Ectodermal cell (in vitro differentiated cells): ENCODE data around the gene SLC22A7.

Source experiments
- H3K27ac ChIP-seq: 2 replicates; pipeline ENCODE4 v1.7.0; 2013; ENCODE audit warnings: mild to moderate bottlenecking, low read depth, low read length; ENCODE audit not compliant: insufficient read depth, poor library complexity, severe bottlenecking
- H3K27me3 ChIP-seq: 2 replicates; pipeline ENCODE4 v1.7.0; 2013; ENCODE audit warnings: mild to moderate bottlenecking, low read length; ENCODE audit not compliant: insufficient read depth, control insufficient read depth, poor library complexity, severe bottlenecking
- H3K36me3 ChIP-seq: one replicate; pipeline ENCODE4 v1.7.0; 2013; ENCODE audit warnings: low read length; ENCODE audit not compliant: control insufficient read depth, insufficient read depth
- H3K4me1 ChIP-seq: one replicate; pipeline ENCODE4 v1.7.0; 2013; ENCODE audit warnings: low read length; ENCODE audit not compliant: control insufficient read depth, insufficient read depth
- H3K4me3 ChIP-seq: 2 replicates; pipeline ENCODE4 v1.7.0; 2013; ENCODE audit warnings: low read depth, low read length, control low read depth; ENCODE audit not compliant: insufficient read depth
- H3K9me3 ChIP-seq: 2 replicates; pipeline ENCODE4 v1.7.0; 2013; ENCODE audit warnings: mild to moderate bottlenecking, low read length, moderate library complexity; ENCODE audit not compliant: control insufficient read depth
- WGBS, 2 experiments: methylation state at CpG; one replicate each; pipeline ENCODE4 v1.1.7; 2013; ENCODE audit warnings: missing lambda C conversion rate in 2 of 2; 5-methylcytosine and 5-hydroxymethylcytosine counted together

Gene SLC22A7

DNA sequence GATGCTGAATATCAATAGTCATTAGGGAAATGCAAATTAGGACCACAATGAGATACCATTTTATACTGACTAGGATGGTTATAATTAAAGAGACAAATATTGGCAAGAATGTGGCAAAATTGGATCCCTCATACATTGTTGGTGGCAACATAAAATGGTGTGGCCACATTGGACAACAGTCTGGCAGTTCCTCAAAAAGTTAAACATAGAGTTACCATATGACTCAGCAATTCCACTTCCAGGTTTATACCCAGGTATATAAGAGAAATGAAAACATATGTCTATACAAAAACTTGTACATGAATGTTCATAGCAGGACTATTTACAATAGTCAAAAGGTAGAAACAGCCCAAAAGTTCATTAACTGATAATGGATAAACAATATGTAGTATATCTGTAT lies 12.6 kb downstream of the SLC22A7 start:
- Histone ChIP-seq H3K27ac (no peak overlapping the region), H3K4me1 (no peaks in the 10 kb centered on the region), H3K9me3 (no peaks in the 10 kb centered on the region), H3K36me3 (no peaks in the 10 kb centered on the region), H3K4me3 (no peak overlapping the region), H3K27me3 (peaks cover 3% of the 10 kb centered on the region)

DNA sequence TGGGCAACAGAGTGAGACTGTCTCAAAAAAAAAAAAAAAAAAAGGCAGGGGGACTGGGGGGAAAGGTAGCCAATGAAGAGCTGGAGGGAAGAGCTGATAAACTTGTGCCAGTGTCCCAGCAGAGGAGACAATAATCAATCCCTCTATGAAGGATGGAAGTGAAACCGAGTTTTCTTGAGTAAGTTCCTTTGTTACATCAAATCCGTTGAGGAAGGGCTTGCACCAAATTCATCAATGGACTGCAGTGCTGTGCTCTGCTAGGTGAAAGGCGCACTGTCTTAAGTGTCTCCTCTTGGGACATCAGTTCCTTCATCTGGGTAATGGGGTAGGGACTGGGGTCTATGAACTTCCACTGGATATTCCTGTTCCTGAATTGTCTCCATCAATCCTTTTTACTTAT lies 13.6 kb downstream of the SLC22A7 start:
- H3K9me3 ChIP-seq: no peaks in the 10 kb centered on the region
- no peaks in the 10 kb centered on the region for H3K36me3 ChIP-seq
- WGBS, 2 experiments: 89 to 94% methylated on average over 3 of the region's 3 CpGs
- no peaks in the 10 kb centered on the region for H3K4me1 ChIP-seq
- H3K27me3 ChIP-seq: peaks cover 3% of the 10 kb centered on the region
- H3K4me3 ChIP-seq: no peak overlapping the region
- no peak overlapping the region for H3K27ac ChIP-seq

DNA sequence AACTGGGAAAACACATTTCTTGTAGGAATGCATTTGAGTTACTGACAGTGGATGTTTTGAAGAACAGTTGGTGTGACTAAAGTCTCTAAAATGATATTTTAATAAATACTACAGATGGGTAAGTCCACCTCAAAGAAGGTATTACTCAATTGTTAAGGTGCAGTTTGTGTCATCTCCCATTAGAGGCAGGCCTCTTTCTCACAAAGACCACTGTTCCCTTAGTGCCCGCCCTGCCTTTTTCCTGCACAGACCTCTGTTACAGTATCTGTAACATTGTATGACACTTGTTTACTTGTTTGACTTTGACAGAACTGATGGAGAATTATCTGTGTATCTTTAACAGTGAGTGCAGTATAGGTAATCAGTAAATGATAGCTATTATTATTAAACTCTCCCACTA lies 15.8 kb downstream of the SLC22A7 start:
- Histone ChIP-seq H3K9me3 (no peaks in the 10 kb centered on the region), H3K36me3 (no peaks in the 10 kb centered on the region)

DNA sequence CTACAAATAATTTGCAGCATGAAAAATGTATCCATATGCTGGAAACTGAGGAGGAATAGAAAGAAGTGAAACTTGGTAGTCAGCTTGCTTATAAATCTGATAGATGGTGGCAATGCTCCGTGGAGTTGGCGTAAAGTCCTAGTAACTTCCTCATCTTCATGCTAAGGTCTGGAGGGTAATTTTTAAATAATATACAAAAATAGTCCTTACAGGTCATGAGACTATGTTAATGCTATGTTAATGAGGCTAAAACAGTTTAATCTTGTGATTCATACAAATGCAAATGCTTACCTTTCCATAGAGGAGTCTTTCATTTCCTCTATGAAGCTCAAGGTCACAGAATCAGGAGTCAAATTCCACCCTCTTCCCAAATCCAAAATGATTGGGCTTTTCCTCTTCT lies 20.0 kb downstream of the SLC22A7 start:
- WGBS, 2 experiments: 80 to 100% methylated on average over 1 of the region's 2 CpGs
- Histone ChIP-seq H3K4me1 (no peaks in the 10 kb centered on the region), H3K27ac (no peak overlapping the region), H3K36me3 (no peaks in the 10 kb centered on the region), H3K9me3 (no peaks in the 10 kb centered on the region), H3K27me3 (no peaks in the 10 kb centered on the region), H3K4me3 (no peak overlapping the region)

More for the DNA sequence above, 15.8 kb downstream of the SLC22A7 start:
- no peak overlapping the region for H3K27ac ChIP-seq
- no peaks in the 10 kb centered on the region for H3K4me1 ChIP-seq
- H3K4me3 ChIP-seq: no peak overlapping the region
- WGBS, 2 experiments: 86 to 100% methylated on average over 1 of the region's 1 CpG
- peaks cover 3% of the 10 kb centered on the region for H3K27me3 ChIP-seq

DNA sequence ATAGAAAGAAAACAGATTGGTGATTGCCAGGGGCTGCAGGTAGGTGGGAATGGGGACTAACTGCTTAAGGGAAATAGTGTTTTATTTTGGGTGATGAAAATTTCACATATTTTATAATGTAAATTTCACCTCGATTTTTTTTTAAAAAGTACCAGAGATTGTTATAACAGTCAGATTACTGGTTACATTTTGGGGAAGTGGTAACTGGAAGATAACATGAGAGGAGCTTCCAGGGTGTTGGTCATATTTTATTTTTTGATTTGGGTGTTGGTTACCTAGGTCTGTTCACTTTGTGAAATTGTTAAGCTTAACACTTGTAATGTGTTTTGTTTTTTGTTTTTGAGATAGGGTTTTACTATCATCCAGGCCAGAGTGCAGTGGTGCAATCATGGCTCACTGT lies 27.8 kb downstream of the SLC22A7 start:
- Histone ChIP-seq H3K4me3 (no peak overlapping the region), H3K27ac (no peak overlapping the region), H3K9me3 (no peaks in the 10 kb centered on the region), H3K27me3 (no peaks in the 10 kb centered on the region), H3K4me1 (no peaks in the 10 kb centered on the region), H3K36me3 (no peaks in the 10 kb centered on the region)
- WGBS, 2 experiments: 43 to 92% methylated on average over 1 of the region's 1 CpG

DNA sequence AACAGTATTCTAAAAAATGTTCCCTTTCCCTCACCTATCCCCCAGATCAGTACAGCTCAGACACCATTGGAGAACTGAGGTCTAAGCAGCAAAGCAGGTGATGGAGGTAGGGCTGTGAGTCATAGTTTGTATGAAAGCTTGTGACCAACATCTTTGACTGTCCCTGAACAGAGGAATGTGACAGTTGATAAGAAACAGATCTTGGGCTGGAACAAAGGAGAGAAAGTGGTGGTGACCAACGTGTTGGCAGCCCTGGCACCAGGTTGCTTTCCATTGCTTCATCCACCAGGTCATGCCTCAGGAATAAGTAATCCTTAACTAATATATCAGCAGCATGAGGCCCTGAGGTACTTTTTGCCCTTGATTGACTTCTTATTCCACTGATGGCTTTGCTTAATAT lies 30.5 kb downstream of the SLC22A7 start:
- WGBS, 2 experiments: 66 to 67% methylated on average over 1 of the region's 1 CpG
- H3K27ac ChIP-seq: no peak overlapping the region
- H3K9me3 ChIP-seq: no peaks in the 10 kb centered on the region
- no peaks in the 10 kb centered on the region for H3K4me1 ChIP-seq
- H3K4me3 ChIP-seq: no peak overlapping the region
- no peaks in the 10 kb centered on the region for H3K27me3 ChIP-seq
- H3K36me3 ChIP-seq: no peaks in the 10 kb centered on the region

DNA sequence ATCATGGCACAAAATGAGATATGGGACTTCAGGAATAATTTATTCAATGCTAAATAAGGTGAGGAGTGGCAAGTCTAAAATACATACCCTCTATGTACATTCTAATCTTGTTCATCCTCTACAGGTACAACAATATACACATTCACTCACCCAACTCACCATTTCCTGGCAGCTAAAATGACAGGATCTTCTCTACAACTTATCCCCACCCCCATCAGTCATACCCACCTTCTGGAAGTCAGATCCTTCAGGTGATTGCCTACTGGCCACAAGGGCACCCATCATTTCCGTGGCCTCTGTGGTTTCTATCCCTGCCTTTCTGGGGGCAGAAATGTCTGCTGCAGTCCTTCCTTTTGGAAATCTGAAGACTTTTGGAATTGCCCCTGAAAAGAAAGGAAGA lies 33.4 kb downstream of the SLC22A7 start:
- no peaks in the 10 kb centered on the region for H3K4me1 ChIP-seq
- WGBS, 2 experiments: 82 to 85% methylated on average over 1 of the region's 1 CpG
- no peaks in the 10 kb centered on the region for H3K36me3 ChIP-seq
- H3K4me3 ChIP-seq: no peak overlapping the region
- H3K9me3 ChIP-seq: no peaks in the 10 kb centered on the region
- H3K27me3 ChIP-seq: no peaks in the 10 kb centered on the region
- H3K27ac ChIP-seq: no peak overlapping the region

DNA sequence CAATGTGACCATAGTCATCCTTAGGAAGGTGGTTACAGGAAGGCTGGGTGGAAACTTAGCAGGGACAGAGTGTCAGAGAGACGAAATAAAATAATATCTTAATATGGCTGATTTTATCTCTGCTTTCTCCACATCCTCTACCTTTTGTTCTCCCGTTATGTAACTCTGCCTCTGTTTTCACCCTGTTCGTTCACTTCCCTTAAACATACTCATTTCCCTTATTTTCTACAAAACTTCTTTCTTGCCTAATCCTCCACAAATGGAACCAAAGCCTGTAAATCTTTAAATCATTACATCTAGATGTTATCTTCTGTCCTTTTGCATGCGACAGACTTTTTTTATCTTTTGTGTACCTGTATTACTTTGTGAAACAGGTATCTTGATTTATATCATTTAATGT lies 33.8 kb downstream of the SLC22A7 start:
- Histone ChIP-seq H3K27me3 (no peaks in the 10 kb centered on the region), H3K4me1 (no peaks in the 10 kb centered on the region), H3K36me3 (no peaks in the 10 kb centered on the region), H3K9me3 (no peaks in the 10 kb centered on the region), H3K27ac (no peak overlapping the region), H3K4me3 (no peak overlapping the region)
- WGBS, 2 experiments: 86 to 91% methylated on average over 4 of the region's 4 CpGs

DNA sequence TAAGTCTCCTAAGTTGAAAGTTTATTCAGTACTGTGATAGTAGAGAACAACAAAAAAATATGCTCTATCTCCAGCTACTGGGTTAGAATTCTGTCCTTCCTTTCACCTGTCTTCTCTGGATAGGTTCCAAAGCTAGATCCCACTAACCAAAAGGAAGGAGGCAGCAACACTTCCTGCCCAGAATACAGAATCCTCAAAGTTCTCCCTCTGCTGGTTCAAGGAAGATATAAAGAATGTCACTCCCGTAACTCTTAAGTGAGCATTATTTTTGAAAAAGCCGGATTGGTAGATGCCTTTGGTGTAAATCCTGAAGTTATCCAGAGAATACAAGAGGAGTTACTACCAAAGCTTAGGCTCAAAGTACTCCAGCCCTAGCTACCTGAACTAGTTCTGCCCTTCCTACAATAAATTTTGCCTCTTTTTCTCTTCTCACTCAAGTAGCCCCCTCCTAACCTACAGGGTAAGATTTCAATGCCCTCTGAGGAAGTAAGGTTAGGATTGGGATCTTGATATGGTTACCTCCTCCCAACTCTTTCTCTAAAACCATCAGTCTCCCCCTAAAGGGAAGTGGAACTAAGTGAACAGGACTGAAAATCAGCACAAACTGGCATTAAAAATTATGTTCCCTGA lies 36.5 kb downstream of the SLC22A7 start:
- Histone ChIP-seq H3K9me3 (no peaks in the 10 kb centered on the region), H3K4me1 (no peaks in the 10 kb centered on the region), H3K27ac (no peak overlapping the region), H3K36me3 (peaks cover 8% of the 10 kb centered on the region), H3K4me3 (no peak overlapping the region), H3K27me3 (no peaks in the 10 kb centered on the region)
- WGBS, 2 experiments: 37 to 43% methylated on average over 2 of the region's 2 CpGs

DNA sequence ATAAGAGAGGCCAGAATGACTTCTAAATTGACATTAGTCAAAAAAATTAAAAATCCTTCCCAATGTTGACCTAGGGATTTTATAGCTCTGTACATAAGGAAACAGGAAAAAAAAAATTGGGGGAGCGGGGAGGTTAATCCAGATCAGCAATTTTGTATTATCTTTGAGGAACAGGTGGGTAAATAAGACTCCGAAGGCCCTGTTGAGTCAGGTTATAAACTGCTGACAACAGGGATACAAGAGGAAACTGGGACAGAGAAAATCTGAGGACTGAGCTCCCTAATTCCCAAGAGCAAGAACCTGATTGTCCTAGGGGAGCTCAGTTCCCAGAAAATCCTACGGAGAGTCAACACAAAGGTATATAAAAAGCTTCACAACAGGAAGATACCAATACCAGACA lies 37.4 kb downstream of the SLC22A7 start:
- Histone ChIP-seq H3K9me3 (no peaks in the 10 kb centered on the region), H3K4me1 (no peaks in the 10 kb centered on the region), H3K36me3 (peaks cover 17% of the 10 kb centered on the region), H3K27me3 (no peaks in the 10 kb centered on the region), H3K4me3 (no peak overlapping the region), H3K27ac (no peak overlapping the region)
- WGBS, 2 experiments: 90 to 94% methylated on average over 3 of the region's 3 CpGs

DNA sequence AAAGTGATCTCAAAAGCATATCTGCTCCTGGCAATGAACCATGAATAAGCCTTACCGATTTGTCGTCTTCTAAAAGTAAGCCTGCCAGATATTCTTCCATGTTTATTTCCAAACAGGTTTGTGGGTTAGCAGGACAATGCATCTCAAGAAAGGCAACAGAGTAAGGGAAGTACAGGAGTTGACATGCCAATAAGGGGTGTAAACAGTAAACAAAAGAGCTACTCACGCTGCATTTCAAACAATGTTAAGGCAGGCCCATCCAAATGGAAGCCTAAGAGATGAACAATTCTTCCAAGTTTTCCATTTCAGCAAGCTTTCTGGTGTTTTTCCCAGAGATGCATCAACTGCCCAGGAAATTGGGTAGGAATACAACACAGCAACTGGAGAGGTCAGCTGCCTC lies 38.3 kb downstream of the SLC22A7 start:
- no peaks in the 10 kb centered on the region for H3K4me1 ChIP-seq
- no peaks in the 10 kb centered on the region for H3K9me3 ChIP-seq
- no peak overlapping the region for H3K27ac ChIP-seq
- no peaks in the 10 kb centered on the region for H3K27me3 ChIP-seq
- H3K36me3 ChIP-seq: peaks cover 22% of the 10 kb centered on the region
- 87 to 88% methylated on average over 3 of the region's 3 CpGs for WGBS, 2 experiments
- H3K4me3 ChIP-seq: no peak overlapping the region
